ENCODE measurements around the gene TIMM8B.

GRCh38 chr11:112042161-112042960 lies 44.2 kb downstream of the TIMM8B start:
- TF ChIP-seq ZNF629 (tag by site-specific recombination; IDR thresholded peaks at IDR 0.05): no peak
- TF ChIP-seq ZNF121 (tag by site-specific recombination; IDR thresholded peaks at IDR 0.05): no peak
- TF ChIP-seq ZNF335 (tag by site-specific recombination; conservative IDR thresholded peaks at IDR 0.05): no peak
- TF ChIP-seq, protein P1, sequence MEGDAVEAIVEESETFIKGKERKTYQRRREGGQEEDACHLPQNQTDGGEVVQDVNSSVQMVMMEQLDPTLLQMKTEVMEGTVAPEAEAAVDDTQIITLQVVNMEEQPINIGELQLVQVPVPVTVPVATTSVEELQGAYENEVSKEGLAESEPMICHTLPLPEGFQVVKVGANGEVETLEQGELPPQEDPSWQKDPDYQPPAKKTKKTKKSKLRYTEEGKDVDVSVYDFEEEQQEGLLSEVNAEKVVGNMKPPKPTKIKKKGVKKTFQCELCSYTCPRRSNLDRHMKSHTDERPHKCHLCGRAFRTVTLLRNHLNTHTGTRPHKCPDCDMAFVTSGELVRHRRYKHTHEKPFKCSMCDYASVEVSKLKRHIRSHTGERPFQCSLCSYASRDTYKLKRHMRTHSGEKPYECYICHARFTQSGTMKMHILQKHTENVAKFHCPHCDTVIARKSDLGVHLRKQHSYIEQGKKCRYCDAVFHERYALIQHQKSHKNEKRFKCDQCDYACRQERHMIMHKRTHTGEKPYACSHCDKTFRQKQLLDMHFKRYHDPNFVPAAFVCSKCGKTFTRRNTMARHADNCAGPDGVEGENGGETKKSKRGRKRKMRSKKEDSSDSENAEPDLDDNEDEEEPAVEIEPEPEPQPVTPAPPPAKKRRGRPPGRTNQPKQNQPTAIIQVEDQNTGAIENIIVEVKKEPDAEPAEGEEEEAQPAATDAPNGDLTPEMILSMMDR (tag by site-specific recombination; IDR thresholded peaks at IDR 0.05): no peak
- no peak for TF ChIP-seq ZNF175 (tag by site-specific recombination; IDR thresholded peaks at IDR 0.05)
- TF ChIP-seq ZNF521 (tag by site-specific recombination; IDR thresholded peaks at IDR 0.05): no peak
- TF ChIP-seq REST (tag by site-specific recombination; IDR thresholded peaks at IDR 0.05): no peak
- no peak for TF ChIP-seq ZNF248 (tag by site-specific recombination; IDR thresholded peaks at IDR 0.05)

Measured in HEK293 (cell line).